SK-N-SH treated with all-trans-retinoic acid at 6 μM for 48 hours (cell line): ENCODE data around the gene CTRB1.

Source experiments
- ATAC-seq: fragments of 200-7000 bp; cut with Tn5 transposase; 3 replicates; pipeline ENCODE4 v1.9.1; 2020; ENCODE audit warnings: mild to moderate bottlenecking, moderate library complexity
- ARNTL ChIP-seq: fragments of 450-650 bp; formaldehyde crosslinking; IDR thresholded peaks from 2 replicates; pipeline ENCODE4 v1.5.0; 2020; ENCODE audit warnings: low read depth, mild to moderate bottlenecking, moderate library complexity, borderline replicate concordance
- BACH2 ChIP-seq: fragments of 250-450 bp; sonication (Bioruptor Pico); IDR thresholded peaks from 2 replicates; pipeline ENCODE4 v1.9.0; 2021; ENCODE audit warnings: mild to moderate bottlenecking, borderline replicate concordance
- CSDC2 ChIP-seq: fragments of 250-450 bp; sonication (Bioruptor Pico); IDR thresholded peaks from 2 replicates; pipeline ENCODE4 v1.5.0; 2020; ENCODE audit warnings: mild to moderate bottlenecking, moderate library complexity
- ESRRG ChIP-seq: fragments of 250-450 bp; sonication (Bioruptor Pico); IDR thresholded peaks from 2 replicates; pipeline ENCODE4 v1.6.1; 2021; ENCODE audit warnings: mild to moderate bottlenecking
- GLIS3 ChIP-seq: fragments of 250-450 bp; sonication (Bioruptor Pico); IDR thresholded peaks from 2 replicates; pipeline ENCODE4 v1.5.0; 2020; ENCODE audit warnings: mild to moderate bottlenecking, moderate library complexity
- ISL1 ChIP-seq: fragments of 250-450 bp; sonication (Bioruptor Pico); IDR thresholded peaks from 2 replicates; pipeline ENCODE4 v2.1.2; 2022; ENCODE audit warnings: mild to moderate bottlenecking, moderate library complexity
- SNAI2 ChIP-seq: fragments of 250-450 bp; sonication (Bioruptor Pico); IDR thresholded peaks from 2 replicates; pipeline ENCODE4 v1.5.0; 2020; ENCODE audit warnings: mild to moderate bottlenecking, moderate library complexity
- TCF4 ChIP-seq: fragments of 250-450 bp; sonication (Bioruptor Pico); IDR thresholded peaks from 2 replicates; pipeline ENCODE4 v1.8.0; 2021; ENCODE audit warnings: mild to moderate bottlenecking, moderate library complexity, borderline replicate concordance
- TOX ChIP-seq: fragments of 250-450 bp; sonication (Bioruptor Pico); IDR thresholded peaks from 2 replicates; pipeline ENCODE4 v1.8.0; 2021; ENCODE audit warnings: mild to moderate bottlenecking, moderate library complexity, borderline replicate concordance
- ZC3H10 ChIP-seq: fragments of 250-450 bp; sonication (Bioruptor Pico); IDR thresholded peaks from 2 replicates; pipeline ENCODE4 v1.5.1; 2021; ENCODE audit warnings: mild to moderate bottlenecking, moderate library complexity
- ZFP3 ChIP-seq: fragments of 250-450 bp; sonication (Bioruptor Pico); IDR thresholded peaks from 2 replicates; pipeline ENCODE4 v1.5.0; 2020; ENCODE audit warnings: mild to moderate bottlenecking, moderate library complexity
- ZFP30 ChIP-seq: fragments of 450-650 bp; formaldehyde crosslinking; IDR thresholded peaks from 2 replicates; pipeline ENCODE4 v1.5.0; 2022; ENCODE audit warnings: mild to moderate bottlenecking, moderate library complexity
- ZNF565 ChIP-seq: fragments of 450-650 bp; formaldehyde crosslinking; conservative IDR thresholded peaks from 2 replicates; pipeline ENCODE4 v1.5.0; 2020; ENCODE audit warnings: low read depth, mild to moderate bottlenecking, moderate library complexity
- ZNF70 ChIP-seq: fragments of 450-650 bp; formaldehyde crosslinking; IDR thresholded peaks from 2 replicates; pipeline ENCODE4 v1.5.0; 2020; ENCODE audit warnings: mild to moderate bottlenecking, moderate library complexity
- TF ChIP-seq, protein P1 (sequence below): fragments of 250-450 bp; sonication (Bioruptor Pico); IDR thresholded peaks from 2 replicates; pipeline ENCODE4 v1.8.0; 2020; ENCODE audit warnings: mild to moderate bottlenecking, moderate library complexity, borderline replicate concordance
- TF ChIP-seq, protein P2 (sequence below): fragments of 250-450 bp; sonication (Bioruptor Pico); IDR thresholded peaks from 2 replicates; pipeline ENCODE4 v1.5.1; 2020; ENCODE audit warnings: low read depth, mild to moderate bottlenecking, moderate library complexity
- TF ChIP-seq, protein P3 (sequence below): fragments of 250-450 bp; sonication (Bioruptor Pico); IDR thresholded peaks from 2 replicates; pipeline ENCODE4 v1.5.1; 2021; ENCODE audit warnings: mild to moderate bottlenecking, moderate library complexity
- TF ChIP-seq, protein P4 (sequence below): fragments of 250-450 bp; sonication (Bioruptor Pico); IDR thresholded peaks from 2 replicates; pipeline ENCODE4 v1.8.0; 2021; ENCODE audit warnings: low read depth, mild to moderate bottlenecking, moderate library complexity, borderline replicate concordance

Gene CTRB1

DNA sequence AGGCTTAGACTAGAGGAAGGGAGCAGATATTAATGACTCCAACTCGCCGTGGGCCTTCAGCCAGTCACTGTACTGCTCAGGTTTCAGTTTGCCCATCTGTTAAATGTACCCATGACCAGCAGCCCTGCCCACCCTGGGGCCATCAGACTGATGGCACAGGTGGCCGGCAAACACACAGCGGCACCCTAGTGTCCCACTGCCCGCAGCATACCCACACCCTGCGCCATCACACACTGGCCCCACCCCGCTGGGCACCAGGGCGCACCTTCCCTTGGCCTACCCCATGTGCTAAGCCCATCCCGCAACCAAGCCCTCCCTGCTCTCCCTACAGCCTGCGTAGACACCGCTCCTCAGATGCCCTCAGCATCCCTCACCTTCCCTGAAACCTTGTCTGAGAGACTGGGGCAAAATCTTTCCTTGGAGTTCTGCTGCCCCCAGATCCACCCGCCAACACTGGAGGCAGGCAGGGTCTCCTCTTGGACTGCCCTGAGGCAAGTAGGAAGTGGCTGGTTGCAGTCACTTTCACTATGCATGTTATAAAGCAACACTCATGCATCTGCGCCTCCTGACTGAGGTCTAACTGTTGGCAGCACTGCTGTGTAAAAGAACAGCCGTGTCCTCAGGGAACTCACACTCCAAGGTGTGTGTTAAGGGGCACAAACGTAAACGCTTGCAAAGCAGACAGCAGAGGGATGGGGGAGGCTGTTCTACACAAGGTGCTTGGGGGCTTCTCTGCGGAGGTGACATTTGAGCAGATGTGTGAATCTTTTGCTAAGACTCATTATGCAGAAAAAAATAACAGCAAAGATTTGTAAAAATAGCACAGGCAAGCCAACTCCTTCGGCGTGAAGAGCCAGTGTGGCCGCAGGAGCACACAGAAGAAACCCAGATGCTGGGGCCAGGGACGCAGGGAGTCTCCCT is 39.4 kb downstream of the CTRB1 start:
- no peak for TF ChIP-seq ZC3H10 (CRISPR knock-in tag)
- TF ChIP-seq ARNTL (CRISPR knock-in tag), result no peak
- TF ChIP-seq, protein P1, sequence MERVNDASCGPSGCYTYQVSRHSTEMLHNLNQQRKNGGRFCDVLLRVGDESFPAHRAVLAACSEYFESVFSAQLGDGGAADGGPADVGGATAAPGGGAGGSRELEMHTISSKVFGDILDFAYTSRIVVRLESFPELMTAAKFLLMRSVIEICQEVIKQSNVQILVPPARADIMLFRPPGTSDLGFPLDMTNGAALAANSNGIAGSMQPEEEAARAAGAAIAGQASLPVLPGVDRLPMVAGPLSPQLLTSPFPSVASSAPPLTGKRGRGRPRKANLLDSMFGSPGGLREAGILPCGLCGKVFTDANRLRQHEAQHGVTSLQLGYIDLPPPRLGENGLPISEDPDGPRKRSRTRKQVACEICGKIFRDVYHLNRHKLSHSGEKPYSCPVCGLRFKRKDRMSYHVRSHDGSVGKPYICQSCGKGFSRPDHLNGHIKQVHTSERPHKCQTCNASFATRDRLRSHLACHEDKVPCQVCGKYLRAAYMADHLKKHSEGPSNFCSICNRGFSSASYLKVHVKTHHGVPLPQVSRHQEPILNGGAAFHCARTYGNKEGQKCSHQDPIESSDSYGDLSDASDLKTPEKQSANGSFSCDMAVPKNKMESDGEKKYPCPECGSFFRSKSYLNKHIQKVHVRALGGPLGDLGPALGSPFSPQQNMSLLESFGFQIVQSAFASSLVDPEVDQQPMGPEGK (CRISPR knock-in tag), result no peak
- TF ChIP-seq TCF4 (CRISPR knock-in tag), result no peak
- no peak for TF ChIP-seq ZFP30
- no peak for ATAC-seq

DNA sequence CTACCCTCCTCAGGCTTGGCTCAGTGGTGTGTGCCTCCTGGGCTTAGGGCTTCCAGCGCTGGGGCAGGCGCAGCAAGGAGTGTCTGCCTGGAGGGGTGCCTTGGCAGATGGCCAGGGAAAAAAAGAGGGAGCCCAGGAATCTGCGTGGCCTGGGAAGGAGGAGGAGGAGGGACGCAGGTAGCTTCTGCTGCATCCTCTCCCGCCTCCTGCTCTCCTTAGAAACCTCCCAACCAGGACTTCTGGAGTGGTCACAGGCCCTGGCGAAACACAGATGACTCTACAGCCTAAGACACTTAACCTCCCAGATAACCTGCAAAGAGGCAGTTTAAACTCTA is 40.0 kb downstream of the CTRB1 start:
- TF ChIP-seq, protein P2, sequence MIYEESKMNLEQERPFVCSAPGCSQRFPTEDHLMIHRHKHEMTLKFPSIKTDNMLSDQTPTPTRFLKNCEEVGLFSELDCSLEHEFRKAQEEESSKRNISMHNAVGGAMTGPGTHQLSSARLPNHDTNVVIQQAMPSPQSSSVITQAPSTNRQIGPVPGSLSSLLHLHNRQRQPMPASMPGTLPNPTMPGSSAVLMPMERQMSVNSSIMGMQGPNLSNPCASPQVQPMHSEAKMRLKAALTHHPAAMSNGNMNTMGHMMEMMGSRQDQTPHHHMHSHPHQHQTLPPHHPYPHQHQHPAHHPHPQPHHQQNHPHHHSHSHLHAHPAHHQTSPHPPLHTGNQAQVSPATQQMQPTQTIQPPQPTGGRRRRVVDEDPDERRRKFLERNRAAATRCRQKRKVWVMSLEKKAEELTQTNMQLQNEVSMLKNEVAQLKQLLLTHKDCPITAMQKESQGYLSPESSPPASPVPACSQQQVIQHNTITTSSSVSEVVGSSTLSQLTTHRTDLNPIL (CRISPR knock-in tag), result no peak
- TF ChIP-seq GLIS3 (CRISPR knock-in tag), result no peak
- no peak for ATAC-seq

DNA sequence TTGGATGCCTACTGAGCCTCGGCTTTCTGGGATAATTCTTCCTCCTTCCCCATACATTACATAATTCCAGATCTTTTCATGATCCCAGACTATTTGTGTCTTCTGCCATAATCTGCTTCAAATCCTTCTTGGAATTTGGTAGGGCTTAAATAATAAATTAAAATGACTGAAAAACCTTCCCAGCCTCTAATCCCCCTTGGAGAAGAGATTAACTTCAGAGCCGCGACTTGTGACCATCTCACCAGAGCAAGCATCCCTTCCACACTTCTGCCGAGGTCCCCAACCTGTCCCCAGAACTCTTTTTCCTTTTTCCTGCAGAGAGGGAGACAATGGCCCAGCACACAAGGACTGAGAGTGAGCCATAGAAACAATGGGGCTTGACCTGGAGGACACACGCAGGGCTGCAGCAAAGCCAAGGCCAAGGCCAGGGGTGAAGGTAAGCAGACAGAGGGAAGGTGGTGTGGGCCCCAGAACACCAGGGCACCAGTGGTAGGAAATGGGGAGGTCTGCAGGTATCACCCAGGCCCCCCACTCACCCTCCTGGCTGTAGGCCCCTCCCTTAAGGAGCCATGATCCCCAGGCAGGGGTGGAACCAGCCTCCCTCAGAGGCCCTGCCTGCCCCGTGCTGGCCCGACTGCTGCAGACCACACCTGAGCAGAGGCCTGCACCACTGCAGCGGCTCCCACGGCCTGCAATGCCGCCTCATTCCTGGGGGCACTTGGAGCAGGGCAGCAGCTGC is 42.2 kb downstream of the CTRB1 start:
- ATAC-seq, result no peak
- TF ChIP-seq SNAI2 (no peak), ZNF565 (CRISPR knock-in tag) (no peak), TOX (CRISPR knock-in tag) (no peak), TCF4 (CRISPR knock-in tag) (no peak), ZNF70 (CRISPR knock-in tag) (no peak), ZC3H10 (CRISPR knock-in tag) (no peak), ARNTL (CRISPR knock-in tag) (no peak), GLIS3 (CRISPR knock-in tag) (no peak)
- TF ChIP-seq, protein P2 (CRISPR knock-in tag), result no peak
- TF ChIP-seq, protein P3, sequence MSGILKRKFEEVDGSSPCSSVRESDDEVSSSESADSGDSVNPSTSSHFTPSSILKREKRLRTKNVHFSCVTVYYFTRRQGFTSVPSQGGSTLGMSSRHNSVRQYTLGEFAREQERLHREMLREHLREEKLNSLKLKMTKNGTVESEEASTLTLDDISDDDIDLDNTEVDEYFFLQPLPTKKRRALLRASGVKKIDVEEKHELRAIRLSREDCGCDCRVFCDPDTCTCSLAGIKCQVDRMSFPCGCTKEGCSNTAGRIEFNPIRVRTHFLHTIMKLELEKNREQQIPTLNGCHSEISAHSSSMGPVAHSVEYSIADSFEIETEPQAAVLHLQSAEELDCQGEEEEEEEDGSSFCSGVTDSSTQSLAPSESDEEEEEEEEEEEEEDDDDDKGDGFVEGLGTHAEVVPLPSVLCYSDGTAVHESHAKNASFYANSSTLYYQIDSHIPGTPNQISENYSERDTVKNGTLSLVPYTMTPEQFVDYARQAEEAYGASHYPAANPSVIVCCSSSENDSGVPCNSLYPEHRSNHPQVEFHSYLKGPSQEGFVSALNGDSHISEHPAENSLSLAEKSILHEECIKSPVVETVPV (CRISPR knock-in tag), result no peak
- TF ChIP-seq, all 23 proteins: peak for 0

DNA sequence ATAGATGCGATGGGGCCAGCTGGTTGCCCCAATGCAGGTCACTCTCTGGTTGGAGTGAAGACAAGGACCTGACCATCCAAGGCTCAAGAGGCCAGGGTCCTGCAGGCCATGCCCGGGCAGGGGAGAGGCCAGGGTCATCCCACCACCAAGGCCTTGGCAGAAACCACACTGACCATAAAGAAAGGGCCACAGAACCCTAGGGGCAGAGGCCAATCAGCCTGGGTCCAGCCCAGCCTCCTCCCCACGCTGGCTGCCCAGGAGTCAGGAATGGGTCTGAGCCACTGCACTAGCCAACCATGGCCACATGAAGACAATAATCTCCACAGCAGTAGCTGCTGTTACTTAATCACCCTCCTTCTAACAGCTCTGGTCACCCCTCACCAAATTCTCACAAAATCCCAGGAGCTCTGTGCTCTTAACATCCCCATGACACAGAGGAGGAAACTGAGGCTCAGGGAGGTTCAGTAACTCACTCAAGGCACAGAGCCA is 42.8 kb downstream of the CTRB1 start:
- ATAC-seq, result no peak
- TF ChIP-seq, protein P3 (CRISPR knock-in tag), result no peak
- TF ChIP-seq, protein P4, sequence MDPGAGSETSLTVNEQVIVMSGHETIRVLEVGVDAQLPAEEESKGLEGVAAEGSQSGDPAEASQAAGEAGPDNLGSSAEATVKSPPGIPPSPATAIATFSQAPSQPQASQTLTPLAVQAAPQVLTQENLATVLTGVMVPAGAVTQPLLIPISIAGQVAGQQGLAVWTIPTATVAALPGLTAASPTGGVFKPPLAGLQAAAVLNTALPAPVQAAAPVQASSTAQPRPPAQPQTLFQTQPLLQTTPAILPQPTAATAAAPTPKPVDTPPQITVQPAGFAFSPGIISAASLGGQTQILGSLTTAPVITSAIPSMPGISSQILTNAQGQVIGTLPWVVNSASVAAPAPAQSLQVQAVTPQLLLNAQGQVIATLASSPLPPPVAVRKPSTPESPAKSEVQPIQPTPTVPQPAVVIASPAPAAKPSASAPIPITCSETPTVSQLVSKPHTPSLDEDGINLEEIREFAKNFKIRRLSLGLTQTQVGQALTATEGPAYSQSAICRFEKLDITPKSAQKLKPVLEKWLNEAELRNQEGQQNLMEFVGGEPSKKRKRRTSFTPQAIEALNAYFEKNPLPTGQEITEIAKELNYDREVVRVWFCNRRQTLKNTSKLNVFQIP, result no peak
- TF ChIP-seq CSDC2 (no peak), ZFP30 (no peak), TOX (CRISPR knock-in tag) (no peak), TCF4 (CRISPR knock-in tag) (no peak), ARNTL (CRISPR knock-in tag) (no peak), ZNF565 (CRISPR knock-in tag) (no peak), ISL1 (CRISPR knock-in tag) (no peak), ZC3H10 (CRISPR knock-in tag) (no peak), ESRRG (CRISPR knock-in tag) (no peak), BACH2 (CRISPR knock-in tag) (no peak), ZFP3 (CRISPR knock-in tag) (no peak), GLIS3 (CRISPR knock-in tag) (no peak)
- TF ChIP-seq, protein P2 (CRISPR knock-in tag), result no peak
